Subcutaneous abdominal adipose tissue (tissue), 5 donors: ENCODE measurements around the gene TOMM7.

Source experiments
- H3K27ac ChIP-seq: one replicate; pipeline ENCODE4 v1.7.0; 2013; ENCODE audit warnings: low read depth, mild to moderate bottlenecking, inconsistent platforms, low read length, moderate library complexity
- H3K27me3 ChIP-seq, 5 donors: one replicate each; pipeline ENCODE4 v1.7.0; 2013; ENCODE audit warnings: low read length in 5 of 5, inconsistent platforms in 1 of 5; ENCODE audit not compliant: control insufficient read depth in 5 of 5, insufficient read depth in 4 of 5
- H3K36me3 ChIP-seq, 5 donors: one replicate each; pipeline ENCODE4 v1.7.0; 2013; ENCODE audit warnings: low read length in 5 of 5; ENCODE audit not compliant: control insufficient read depth in 5 of 5, insufficient read depth in 5 of 5
- H3K4me1 ChIP-seq, 5 donors: one replicate each; pipeline ENCODE4 v1.7.0; 2013; ENCODE audit warnings: low read length in 5 of 5, mild to moderate bottlenecking in 3 of 5, moderate library complexity in 1 of 5; ENCODE audit not compliant: control insufficient read depth in 5 of 5, insufficient read depth in 5 of 5
- H3K4me3 ChIP-seq, 5 donors: one replicate each; pipeline ENCODE4 v1.7.0; 2013; ENCODE audit warnings: low read length in 5 of 5, low read depth in 1 of 5
- H3K9ac ChIP-seq, 5 donors: one replicate each; pipeline ENCODE4 v1.7.0; 2013; ENCODE audit warnings: low read length in 5 of 5, mild to moderate bottlenecking in 4 of 5, moderate library complexity in 3 of 5
- H3K9me3 ChIP-seq, 5 donors: one replicate each; pipeline ENCODE4 v1.7.0; 2013; ENCODE audit warnings: low read length in 5 of 5; ENCODE audit not compliant: control insufficient read depth in 5 of 5
- donor health status: healthy.
- donor health status: healthy.
- donor health status: healthy.
- donor health status: healthy.
- donor health status: healthy.

The TOMM7 gene

GRCh38 chr7:22827563-22827962 lies 4.9 kb upstream of the TOMM7 start:
- Histone ChIP-seq H3K9ac (no peak overlapping the region), H3K4me3 (no peak overlapping the region), H3K4me1 (peaks cover 0 to 7% (median 3%) of the 10 kb centered on the region in 5 donors), H3K36me3 (no peaks in the 10 kb centered on the region), H3K27ac (no peak overlapping the region), H3K9me3 (no peaks in the 10 kb centered on the region), H3K27me3 (no peaks in the 10 kb centered on the region)

- Histone ChIP-seq H3K36me3 (no peaks in the 10 kb centered on the region), H3K9ac (no peak overlapping the region), H3K27ac (no peak overlapping the region), H3K9me3 (no peaks in the 10 kb centered on the region), H3K4me1 (peaks cover 0 to 15% (median 11%) of the 10 kb centered on the region in 5 donors), H3K4me3 (no peak overlapping the region), H3K27me3 (no peaks in the 10 kb centered on the region)
These were observed 3.9 kb upstream of the TOMM7 start for GRCh38 chr7:22826593-22826992.

- no peak overlapping the region for H3K27ac ChIP-seq
- H3K4me3 ChIP-seq: no peak overlapping the region
- H3K27me3 ChIP-seq: no peaks in the 10 kb centered on the region
- no peaks in the 10 kb centered on the region for H3K36me3 ChIP-seq
- H3K9ac ChIP-seq: no peak overlapping the region
- no peaks in the 10 kb centered on the region for H3K9me3 ChIP-seq
- peaks cover 0 to 30% (median 22%) of the 10 kb centered on the region in 5 donors for H3K4me1 ChIP-seq
These were observed 2.1 kb upstream of the TOMM7 start for GRCh38 chr7:22824760-22825159.

- peak overlapping the region; percentile 92 to 100 (median 98) for H3K4me3 ChIP-seq
- H3K4me1 ChIP-seq: peaks cover 0 to 30% (median 24%) of the 10 kb centered on the region in 5 donors
- H3K27ac ChIP-seq: no peak overlapping the region
- no peaks in the 10 kb centered on the region for H3K36me3 ChIP-seq
- no peaks in the 10 kb centered on the region for H3K27me3 ChIP-seq
- peak overlapping the region in 4 of 5 donors; percentile 58 to 97 (median 93) for H3K9ac ChIP-seq
- H3K9me3 ChIP-seq: no peaks in the 10 kb centered on the region
These were observed 471 bp upstream of the TOMM7 start for GRCh38 chr7:22823142-22823497.

- Histone ChIP-seq H3K9ac (peak overlapping the region; percentile 87 to 97 (median 91)), H3K27me3 (no peaks in the 10 kb centered on the region), H3K36me3 (peaks cover 3 to 10% (median 6%) of the 10 kb centered on the region in 5 donors), H3K4me3 (peak overlapping the region; percentile 92 to 100 (median 98)), H3K27ac (peak overlapping the region; percentile 77), H3K4me1 (peaks cover 0 to 30% (median 24%) of the 10 kb centered on the region in 5 donors), H3K9me3 (no peaks in the 10 kb centered on the region)
These were observed 755 bp downstream of the TOMM7 start for GRCh38 chr7:22821702-22822485.

- H3K27me3 ChIP-seq: no peaks in the 10 kb centered on the region
- peaks cover 21 to 33% (median 25%) of the 10 kb centered on the region in 5 donors for H3K36me3 ChIP-seq
- no peak overlapping the region for H3K27ac ChIP-seq
- no peak overlapping the region for H3K9ac ChIP-seq
- H3K9me3 ChIP-seq: no peaks in the 10 kb centered on the region
- peaks cover 0 to 30% (median 24%) of the 10 kb centered on the region in 5 donors for H3K4me1 ChIP-seq
- H3K4me3 ChIP-seq: no peak overlapping the region
These were observed 3.2 kb downstream of the TOMM7 start for GRCh38 chr7:22819476-22819875.

- no peak overlapping the region for H3K9ac ChIP-seq
- H3K27ac ChIP-seq: no peak overlapping the region
- H3K9me3 ChIP-seq: no peaks in the 10 kb centered on the region
- peaks cover 0 to 15% (median 5%) of the 10 kb centered on the region in 5 donors for H3K4me1 ChIP-seq
- H3K36me3 ChIP-seq: peaks cover 25 to 61% (median 32%) of the 10 kb centered on the region in 5 donors
- no peaks in the 10 kb centered on the region for H3K27me3 ChIP-seq
- H3K4me3 ChIP-seq: no peak overlapping the region
These were observed 8.1 kb downstream of the TOMM7 start for GRCh38 chr7:22814261-22815208.

GRCh38 chr7:22812353-22812752 lies 10.3 kb downstream of the TOMM7 start:
- peak overlapping the region in 2 of 5 donors; percentile 25 to 51 for H3K9ac ChIP-seq
- no peaks in the 10 kb centered on the region for H3K27me3 ChIP-seq
- peaks cover 25 to 55% (median 28%) of the 10 kb centered on the region in 5 donors for H3K36me3 ChIP-seq
- no peaks in the 10 kb centered on the region for H3K9me3 ChIP-seq
- peak overlapping the region; percentile 38 for H3K27ac ChIP-seq
- peaks cover 0 to 15% (median 5%) of the 10 kb centered on the region in 5 donors for H3K4me1 ChIP-seq
- H3K4me3 ChIP-seq: no peak overlapping the region

GRCh38 chr7:22811746-22812280 lies 10.8 kb downstream of the TOMM7 start:
- peaks cover 0 to 15% (median 5%) of the 10 kb centered on the region in 5 donors for H3K4me1 ChIP-seq
- peaks cover 20 to 50% (median 24%) of the 10 kb centered on the region in 5 donors for H3K36me3 ChIP-seq
- no peak overlapping the region for H3K4me3 ChIP-seq
- H3K27ac ChIP-seq: peak overlapping the region; percentile 38
- peak overlapping the region in 1 of 5 donors; percentile 51 for H3K9ac ChIP-seq
- H3K27me3 ChIP-seq: no peaks in the 10 kb centered on the region
- no peaks in the 10 kb centered on the region for H3K9me3 ChIP-seq
